HT1080 (cell line): ENCODE results near the gene SF3B5. TPM values are rescaled to one million over a fixed set of nuclear protein-coding genes. Genes with fewer than 3 reads are reported as not detected.
A peak's percentile ranks its signal among the peaks of the same experiment; 100 is the strongest.
"Not testable (repeated sequence)": the region's sequence is repeated elsewhere in the genome, so short reads cannot be mapped to it uniquely, and the experiment has no call there.

Experiments used
- DNase-seq: peaks from one replicate; pipeline ENCODE4 v3.0.0-alpha.2; 2015; ENCODE audit warnings: low read depth
- total RNA-seq: library from RNA; depleted of rRNA; stranded (reverse); fragments of >200 nt; shearing (Covaris generic); gene quantifications from 2 replicates; pipeline ENCODE4 v1.2.3, GENCODE V29; 2014

The SF3B5 gene
- total RNA-seq, 1 experiment from 2014 or later, result 168 TPM

GRCh38 chr6:144106206-144106605, 10.8 kb upstream of the SF3B5 start:
- no peak for DNase-seq

GRCh38 chr6:144104898-144105487, 9.6 kb upstream of the SF3B5 start:
- peak; percentile 55 for DNase-seq

GRCh38 chr6:144104488-144104887, 9.1 kb upstream of the SF3B5 start:
- no peak for DNase-seq

- DNase-seq, result no peak
Observed at GRCh38 chr6:144103026-144103563, 7.7 kb upstream of the SF3B5 start.

- DNase-seq, result no peak
Observed at GRCh38 chr6:144098993-144099392, 3.6 kb upstream of the SF3B5 start.

- no peak for DNase-seq
Observed at GRCh38 chr6:144094731-144095133, 641 bp downstream of the SF3B5 start.

GRCh38 chr6:144093658-144094057, 1.7 kb downstream of the SF3B5 start:
- DNase-seq, result no peak

GRCh38 chr6:144093236-144093635, 2.1 kb downstream of the SF3B5 start:
- DNase-seq, result no peak

GRCh38 chr6:144090384-144090783, 5.0 kb downstream of the SF3B5 start:
- no peak for DNase-seq

- no peak for DNase-seq
Observed at GRCh38 chr6:144087789-144088426, 7.5 kb downstream of the SF3B5 start.

GRCh38 chr6:144086959-144087358, 8.4 kb downstream of the SF3B5 start:
- DNase-seq, result no peak

- no peak for DNase-seq
Observed at GRCh38 chr6:144083172-144083571, 12.2 kb downstream of the SF3B5 start.

- DNase-seq, result not testable (repeated sequence)
Observed at GRCh38 chr6:144082412-144082811, 13.0 kb downstream of the SF3B5 start.

GRCh38 chr6:144077871-144078270, 17.5 kb downstream of the SF3B5 start:
- DNase-seq, result no peak

GRCh38 chr6:144075875-144076274, 19.5 kb downstream of the SF3B5 start:
- no peak for DNase-seq

GRCh38 chr6:144075187-144075586, 20.2 kb downstream of the SF3B5 start:
- no peak for DNase-seq

GRCh38 chr6:144073024-144073423, 22.3 kb downstream of the SF3B5 start:
- no peak for DNase-seq

GRCh38 chr6:144069506-144069905, 25.9 kb downstream of the SF3B5 start:
- DNase-seq, result no peak

GRCh38 chr6:144068794-144069193, 26.6 kb downstream of the SF3B5 start:
- DNase-seq, result no peak

GRCh38 chr6:144066741-144067484, 28.5 kb downstream of the SF3B5 start:
- DNase-seq, result no peak

- no peak for DNase-seq
Observed at GRCh38 chr6:144066255-144066654, 29.1 kb downstream of the SF3B5 start.

- DNase-seq, result no peak
Observed at GRCh38 chr6:144065213-144065660, 30.1 kb downstream of the SF3B5 start.
